Activated CD4-positive, alpha-beta T cell treated with anti-CD3 and anti-CD28 coated beads, Interleukin-2, amount 50 U/mL, for 16 hours (primary cell): ENCODE results near the gene RPAP2.
"Not testable (repeated sequence)": the region's sequence is repeated elsewhere in the genome, so short reads cannot be mapped to it uniquely, and the experiment has no call there.

Experiments
- DNase-seq: peaks from one replicate; pipeline ENCODE4 v3.0.0-alpha.2; 2020

RPAP2 gene

DNA sequence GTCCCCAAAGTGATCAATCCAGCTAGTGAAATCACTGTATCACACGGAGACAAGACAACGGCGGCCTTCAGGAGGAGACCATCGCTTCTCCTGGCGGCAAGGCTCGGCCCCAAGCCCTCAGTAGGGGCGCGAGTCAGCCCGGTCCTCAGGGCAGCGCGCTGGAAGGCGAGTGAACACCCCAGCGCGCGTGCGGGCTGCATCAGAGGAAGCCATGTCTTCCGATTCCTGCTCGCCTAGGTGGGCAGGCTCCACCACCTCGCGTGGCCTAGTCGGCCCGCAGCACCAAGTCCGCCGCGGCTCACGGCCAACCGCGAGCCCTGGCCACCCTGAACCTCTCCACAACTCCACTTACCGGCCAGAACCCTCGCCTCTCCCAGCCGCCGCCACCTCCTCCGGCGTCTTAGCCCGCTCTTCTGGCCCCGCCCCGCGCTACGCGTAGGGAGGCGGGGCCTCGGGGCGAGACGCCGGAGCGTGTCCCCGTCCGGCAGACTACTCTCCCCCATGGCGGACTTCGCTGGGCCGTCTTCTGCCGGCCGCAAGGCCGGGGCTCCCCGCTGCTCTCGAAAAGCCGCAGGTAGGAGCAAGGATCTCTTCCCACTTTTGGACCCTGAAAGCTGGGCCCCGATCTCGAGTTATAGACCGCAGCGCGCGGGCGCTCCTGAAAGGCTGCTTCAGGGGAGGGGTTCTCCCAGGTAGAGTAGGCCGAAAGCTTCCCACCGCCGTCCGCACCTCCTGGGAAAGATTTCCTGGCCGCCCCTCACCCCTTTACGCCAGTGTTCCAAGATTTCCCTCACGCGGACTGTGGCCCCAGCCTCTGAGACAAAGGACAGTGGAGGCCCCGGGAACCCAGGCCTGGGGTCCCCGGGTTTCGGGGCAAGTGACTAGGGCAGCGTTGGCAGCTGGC is at the start of gene RPAP2, which contains the start of gene GLMN:
Gene RPAP2, plus strand, starts transcription at position 487 of the 904 bp plus-strand sequence. Its CDS starts 15 bp downstream, at position 502.
Gene GLMN, minus strand, starts transcription at position 415 of the 904 bp plus-strand sequence. CDS start 988 bp downstream, outside the sequence.
- peak; percentile 79 for DNase-seq

DNA sequence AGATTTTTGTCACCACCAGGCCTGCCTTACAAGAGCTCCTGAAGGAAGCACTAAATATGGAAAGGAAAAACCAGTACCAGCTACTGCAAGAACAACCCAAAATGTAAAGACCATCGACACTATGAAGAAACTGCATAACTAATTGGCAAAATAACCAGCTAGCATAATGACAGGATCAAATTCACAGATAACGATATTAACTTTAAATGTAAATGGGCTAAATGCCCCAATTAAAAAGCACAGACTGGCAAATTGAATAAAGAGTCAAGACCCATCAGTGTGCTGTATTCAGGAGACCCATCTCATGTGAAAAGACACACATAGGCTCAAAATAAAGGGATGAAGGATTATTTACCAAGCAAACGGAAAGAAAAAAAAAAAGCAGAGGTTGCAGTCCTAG is 44.1 kb upstream of the RPAP2 start:
- not testable (repeated sequence) for DNase-seq

DNA sequence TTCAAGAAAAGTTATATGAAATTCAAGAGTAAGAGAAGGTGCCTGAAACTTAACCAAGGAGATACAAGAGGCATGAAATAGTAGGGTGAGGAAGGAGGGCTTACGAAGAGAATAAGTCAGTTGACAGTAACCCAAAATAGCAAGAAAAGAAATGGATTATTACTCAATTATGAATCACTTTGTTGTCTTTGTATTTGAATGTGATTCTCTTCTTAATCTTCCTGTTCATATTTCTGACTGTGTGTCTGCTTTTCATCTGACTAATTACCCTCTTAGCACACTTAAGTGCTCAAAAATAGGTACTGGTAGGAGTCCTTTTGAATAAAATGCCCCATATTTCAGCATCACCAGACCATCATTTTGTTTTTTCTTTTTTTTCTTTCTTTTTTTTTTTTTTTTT is 39.5 kb upstream of the RPAP2 start:
- DNase-seq, result no peak

DNA sequence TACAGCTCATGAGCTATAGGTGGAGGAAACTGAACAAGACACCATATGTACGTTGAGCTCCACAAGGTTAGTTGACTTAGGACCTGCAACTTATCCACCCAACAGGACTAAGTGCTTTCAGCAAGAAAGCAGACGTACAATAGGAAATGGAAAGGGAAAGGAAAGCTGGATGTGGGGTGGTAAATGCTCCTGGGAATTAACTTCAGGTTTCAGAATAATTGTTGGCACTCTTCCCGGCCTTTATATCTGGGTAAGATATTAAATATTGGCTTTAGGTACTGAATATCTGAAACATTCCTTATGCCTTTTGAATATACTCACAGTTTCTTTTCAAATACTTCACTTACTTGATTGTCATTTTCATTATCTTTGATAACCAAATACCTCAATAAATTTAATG is 36.3 kb upstream of the RPAP2 start:
- no peak for DNase-seq

DNA sequence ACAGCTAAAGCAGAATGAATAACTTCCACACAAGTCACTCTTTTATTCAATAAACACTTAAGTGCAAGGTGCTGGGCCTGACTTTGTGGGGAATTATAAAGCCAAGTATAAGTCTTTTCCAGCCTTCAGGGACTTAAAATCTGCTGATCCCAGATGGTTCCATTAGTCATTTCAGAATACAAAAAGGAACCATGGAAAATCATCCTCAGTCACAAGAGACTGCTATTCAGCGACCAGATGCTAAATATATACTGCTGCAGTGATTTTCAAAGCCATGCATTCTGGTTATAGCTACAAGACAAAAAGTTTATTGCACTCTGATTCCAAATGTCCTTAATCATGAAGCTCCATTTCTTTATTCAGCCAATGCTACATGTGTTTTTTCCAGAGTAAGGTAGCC is 25.8 kb upstream of the RPAP2 start:
- no peak for DNase-seq

DNA sequence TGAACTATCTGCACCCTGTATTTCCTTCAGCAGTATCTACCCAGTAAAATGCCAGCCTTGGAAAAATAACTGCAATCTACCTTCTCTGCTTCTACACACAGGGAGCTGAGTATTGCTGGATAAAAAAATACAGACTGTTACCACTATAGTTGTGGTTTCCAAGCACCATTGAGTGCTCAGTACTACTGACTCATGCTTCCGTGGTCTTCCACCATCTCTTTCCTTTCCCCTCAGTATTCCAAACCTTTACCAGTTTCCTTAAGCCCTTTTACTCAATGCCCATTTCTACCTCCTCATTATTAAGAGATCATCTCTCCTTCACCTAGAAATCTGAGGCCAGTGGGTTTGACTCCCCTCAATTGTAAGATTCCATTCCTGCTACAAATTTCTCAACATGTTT is 23.9 kb upstream of the RPAP2 start:
- DNase-seq, result no peak

DNA sequence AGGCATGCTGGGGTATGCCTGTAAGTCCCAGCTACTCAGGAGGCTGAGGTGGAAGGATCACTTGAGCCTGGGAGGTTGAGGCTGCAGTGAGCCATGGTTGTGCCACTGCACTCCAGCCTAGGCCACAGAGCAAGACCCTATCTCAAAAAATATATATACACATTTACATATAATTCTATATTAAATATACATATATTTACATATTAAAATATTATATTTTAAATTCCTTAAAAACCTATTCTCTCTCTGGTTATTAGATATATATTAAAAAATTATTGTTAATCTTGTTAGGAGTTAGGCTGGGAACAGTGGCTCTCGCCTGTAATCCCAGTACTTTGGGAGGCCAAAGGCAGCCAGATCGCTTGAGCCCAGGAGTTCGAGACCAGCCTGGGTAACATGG is 22.8 kb upstream of the RPAP2 start:
- no peak for DNase-seq

DNA sequence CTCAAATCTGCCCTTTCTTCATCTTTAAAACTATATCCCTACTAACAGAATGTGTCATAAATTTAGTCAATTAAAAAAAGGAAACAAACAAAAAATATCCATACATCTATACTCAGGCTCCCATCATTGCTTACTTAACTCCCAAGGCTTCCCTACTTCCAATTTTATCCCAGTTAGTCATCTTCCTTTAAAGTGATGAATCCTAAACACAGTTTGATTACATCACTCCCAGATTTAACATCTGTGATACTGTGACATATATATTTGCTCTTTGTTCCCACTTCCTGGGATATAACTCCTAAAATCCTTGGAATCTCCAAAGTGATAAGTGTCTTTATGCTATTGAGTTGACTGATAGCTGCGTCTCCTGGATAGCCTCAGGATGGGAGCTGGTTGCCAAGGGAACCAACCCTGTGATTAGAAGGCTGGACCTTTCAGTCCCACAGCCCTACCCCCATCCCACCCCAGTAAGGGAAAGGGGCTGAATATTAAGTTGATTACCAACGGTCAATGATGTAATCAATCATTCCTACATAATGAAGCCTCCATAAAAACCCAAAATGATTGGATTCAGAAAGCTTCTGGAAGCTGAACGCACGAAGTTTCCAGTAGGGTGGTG is 21.6 kb upstream of the RPAP2 start:
- no peak for DNase-seq

DNA sequence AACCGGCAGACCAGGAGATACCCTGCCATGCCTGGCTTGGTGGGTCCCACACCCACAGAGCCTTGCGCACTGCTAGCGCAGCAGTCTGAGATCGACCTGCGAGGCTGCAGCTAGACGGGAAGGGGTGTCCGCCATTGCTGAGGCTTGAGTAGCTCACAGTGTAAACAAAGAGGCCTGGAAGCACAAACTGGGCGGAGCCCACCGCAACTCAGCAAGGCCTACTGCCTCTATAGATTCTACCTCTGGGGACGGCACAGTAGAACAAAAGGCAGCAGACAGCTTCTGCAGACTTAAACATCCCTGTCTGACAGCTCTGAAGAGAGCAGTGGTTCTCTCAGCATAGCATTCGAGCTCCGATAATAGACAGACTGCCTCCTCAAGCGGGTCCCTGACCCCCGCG is 19.1 kb upstream of the RPAP2 start:
- DNase-seq, result not testable (repeated sequence)

DNA sequence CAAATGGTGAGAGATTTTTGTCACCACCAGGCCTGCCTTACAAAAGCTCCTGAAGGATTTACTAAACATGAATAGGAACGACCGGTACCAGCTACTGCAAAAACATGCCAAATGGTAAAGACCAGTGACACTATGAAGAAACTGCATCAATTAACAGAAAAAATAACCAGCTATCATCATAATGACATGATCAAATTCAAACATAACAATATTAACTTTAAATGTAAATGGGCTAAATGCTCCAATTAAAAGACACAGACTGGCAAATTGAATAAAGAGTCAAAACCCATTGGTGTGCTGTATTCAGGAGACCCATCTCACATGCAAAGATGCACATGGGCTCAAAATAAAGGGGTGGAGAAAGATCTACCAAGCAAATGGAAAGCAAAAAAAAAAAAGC is 17.4 kb upstream of the RPAP2 start:
- not testable (repeated sequence) for DNase-seq

DNA sequence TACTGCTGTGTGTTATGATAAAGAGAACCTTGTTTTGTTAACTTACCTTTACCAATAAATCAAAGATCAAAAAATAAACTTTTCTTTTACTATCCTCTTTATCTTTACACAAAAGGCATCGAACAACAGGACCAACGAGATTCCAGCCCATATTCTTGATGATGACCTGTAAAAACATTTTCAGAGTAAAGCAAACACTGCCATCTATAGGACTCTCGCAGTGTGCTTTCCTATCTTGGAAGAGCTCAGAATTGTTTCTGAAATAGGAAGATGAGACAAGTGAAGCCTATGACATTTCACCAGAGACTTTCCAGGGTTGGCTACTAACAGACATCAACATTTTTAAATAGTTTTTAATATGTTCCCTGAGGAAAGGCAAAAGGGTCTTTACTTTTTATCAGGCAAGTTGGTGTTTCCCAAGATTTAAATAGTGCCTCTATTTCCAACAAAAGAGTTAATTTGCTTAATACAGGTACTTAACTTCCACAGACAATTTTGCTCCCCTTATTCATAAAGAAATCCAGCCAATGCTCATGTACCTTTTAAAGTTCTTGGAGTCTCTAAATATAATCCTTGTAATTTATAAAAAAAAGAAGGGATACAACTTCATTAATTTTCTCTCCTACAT is 7.4 kb upstream of the RPAP2 start:
- peak; percentile 23 for DNase-seq

DNA sequence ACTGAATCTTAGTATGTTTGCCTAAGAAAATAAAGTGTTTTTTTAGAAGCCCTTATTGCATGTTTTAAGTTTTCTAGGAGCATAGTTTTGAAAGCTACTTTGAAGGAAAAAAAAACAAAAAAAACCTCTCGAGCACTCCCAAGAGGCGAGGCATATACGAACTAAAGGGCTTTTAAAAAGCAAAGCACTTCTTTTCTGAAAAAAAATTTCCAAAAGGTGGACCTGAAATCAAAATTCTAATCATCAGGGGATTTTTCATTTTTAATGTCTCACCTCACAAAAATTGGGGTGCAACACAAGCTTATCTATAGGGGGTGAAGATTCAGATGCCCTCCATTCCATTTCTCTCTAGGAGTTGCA is 666 bp upstream of the RPAP2 start:
- DNase-seq, result no peak

DNA sequence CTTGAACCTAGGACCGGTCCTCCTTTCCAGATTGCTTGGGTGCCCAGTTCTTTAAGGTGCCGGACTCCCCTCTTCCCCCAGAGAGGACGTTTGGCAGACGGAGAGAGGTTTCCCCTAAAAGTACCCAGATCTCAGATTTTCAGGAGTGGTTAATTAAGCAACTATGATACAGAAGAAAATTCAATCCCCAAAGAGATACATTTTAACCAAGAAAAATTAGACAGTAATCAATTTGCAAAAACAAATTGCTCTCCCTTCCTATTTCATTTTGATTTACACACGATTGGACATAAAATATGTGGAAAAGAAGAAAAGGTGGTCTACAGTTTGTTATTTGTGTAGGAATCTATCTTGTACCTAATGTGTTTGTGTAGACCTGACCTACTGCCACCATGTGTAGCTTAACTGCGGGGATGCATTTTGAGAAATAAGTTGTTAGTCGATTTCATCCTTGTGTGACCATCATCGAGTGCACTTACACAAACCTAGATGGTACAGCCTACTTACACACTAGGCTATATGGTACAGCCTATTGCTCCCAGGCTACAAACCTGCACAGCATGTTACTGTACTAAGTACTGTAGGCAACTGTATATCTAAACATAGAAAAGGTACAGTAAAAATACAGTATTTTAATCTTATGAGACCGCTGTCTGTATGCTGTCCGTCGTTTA is 755 bp downstream of the RPAP2 start:
- no peak for DNase-seq

DNA sequence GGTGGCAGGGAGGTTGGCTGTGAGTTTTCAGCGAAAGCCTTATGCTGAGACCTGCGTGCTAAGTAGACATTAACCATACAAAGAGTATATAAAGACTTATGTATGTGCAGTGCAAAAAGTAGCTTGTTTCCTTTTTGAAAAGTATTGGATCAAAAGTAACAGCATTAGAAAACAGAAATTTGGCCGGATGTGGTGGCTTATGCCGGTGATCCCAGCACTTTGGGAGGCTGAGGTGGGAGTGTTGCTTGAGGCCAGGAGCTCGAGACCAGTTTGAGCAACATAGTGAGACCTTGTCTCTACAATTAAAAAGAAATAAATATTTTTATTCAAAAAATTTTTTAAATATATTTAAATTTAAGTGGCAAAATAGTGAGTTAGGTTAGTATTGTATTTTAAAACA is 2.2 kb downstream of the RPAP2 start:
- no peak for DNase-seq

DNA sequence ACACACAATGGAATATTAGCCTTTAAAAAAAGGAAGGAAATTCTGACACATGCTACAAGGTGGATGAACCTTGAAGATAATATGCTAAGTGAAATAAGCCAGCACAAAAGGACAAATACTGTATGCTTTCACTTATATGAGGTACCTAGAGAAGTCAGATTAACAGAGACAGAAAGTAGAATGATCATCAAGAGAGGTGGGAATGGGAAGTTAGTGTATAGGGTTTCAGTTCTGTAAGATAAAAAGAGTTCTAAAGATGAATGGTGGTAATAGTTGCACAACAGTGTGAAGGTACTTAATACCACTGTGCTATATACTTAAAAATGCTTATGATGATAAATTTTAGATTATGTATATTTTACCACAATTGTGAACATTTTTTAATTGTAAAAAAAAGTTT is 7.2 kb downstream of the RPAP2 start:
- no peak for DNase-seq

DNA sequence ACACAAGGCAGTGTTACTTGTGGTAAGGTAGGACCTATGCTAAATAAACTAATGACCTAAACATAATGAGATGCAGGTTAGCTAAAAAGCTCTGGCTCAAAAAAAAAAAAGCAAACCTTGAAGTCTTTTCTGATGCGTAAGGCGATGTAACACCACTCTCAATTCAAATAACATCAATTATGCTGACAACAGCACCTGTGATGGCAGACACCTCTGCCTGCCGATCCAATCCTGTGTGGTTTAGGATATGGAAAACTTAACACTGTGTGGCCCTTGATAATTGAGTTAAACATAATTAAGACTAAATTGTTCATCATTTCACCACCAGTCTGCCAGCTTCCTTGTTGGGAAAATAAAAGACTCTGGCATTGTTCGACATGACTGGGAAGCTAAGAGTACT is 9.1 kb downstream of the RPAP2 start:
- DNase-seq, result no peak

DNA sequence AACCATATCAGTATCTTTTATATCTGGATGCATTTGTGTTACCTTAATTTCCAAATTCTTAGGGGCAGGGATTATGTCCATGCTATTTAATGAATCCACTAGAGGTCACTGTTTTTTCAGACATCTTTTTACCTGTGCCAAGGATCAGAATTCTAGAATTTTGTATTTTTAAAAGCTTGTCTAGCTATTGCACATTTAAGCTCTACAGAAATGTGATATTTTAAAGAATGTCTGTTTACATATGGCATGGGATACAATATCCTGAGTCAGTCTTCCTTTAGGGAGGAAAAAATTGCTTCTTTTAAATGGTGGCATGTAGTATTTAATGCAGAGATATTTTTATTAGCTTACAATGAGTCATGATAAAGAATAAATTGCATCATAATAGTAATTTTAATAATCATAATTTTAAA is 11.3 kb downstream of the RPAP2 start:
- peak; percentile 35 for DNase-seq

DNA sequence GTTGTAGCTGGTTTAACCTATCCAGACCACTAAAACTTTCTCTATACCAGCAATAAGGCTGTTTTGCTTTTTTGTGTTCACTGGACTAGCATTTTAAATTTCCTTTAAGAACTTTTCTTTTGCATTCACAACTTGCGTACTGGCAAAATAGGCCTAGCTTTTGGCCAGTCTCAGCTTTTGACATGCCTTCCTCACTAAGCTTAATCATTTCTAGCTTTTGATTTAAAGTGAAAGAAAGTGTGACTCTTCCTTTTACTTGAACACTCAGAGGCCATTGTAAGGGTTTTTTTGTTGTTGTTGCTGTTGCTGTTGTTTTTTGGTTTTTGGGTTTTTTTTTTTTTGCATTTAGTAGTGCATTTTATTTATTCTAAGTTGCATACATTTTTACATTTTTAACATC is 15.2 kb downstream of the RPAP2 start:
- DNase-seq, result peak; percentile 53

DNA sequence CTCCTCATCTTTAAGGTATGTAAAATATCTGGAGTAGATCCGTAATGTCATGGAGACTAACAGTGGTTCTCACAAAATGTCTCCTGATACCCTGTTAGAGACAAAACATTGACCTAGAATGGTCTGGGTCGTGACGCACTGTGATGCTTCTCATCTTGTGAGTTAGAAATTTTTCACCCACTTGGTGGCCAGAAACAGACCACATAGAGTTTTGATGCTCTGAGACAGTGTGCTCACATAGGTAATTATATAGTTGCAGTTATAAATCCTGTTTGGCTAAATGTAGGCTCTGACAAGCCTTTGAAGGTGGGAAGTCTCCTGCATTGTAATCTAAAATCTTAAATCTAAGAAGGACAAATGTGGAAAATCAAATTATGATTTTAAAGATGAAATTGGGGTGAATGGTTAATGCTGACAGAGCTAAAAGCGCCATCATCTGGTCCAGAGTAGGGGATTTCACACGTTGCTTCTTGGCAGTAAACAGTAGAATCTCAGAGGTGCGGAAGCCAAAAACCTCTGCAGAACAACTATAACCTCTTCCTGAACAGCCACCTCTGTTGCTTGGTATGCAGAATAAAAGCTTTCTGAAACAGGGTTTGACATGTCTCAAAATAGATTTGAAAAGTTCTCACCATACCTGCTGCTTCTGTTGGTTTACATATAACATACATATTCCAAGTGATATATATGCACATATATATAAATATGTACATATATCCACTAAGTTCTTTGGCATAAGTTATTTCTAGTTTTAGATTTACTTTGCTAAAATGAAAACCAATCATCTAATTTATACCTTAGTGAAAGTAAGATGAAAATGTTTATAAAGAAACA is 17.1 kb downstream of the RPAP2 start:
- peak; percentile 46 for DNase-seq

DNA sequence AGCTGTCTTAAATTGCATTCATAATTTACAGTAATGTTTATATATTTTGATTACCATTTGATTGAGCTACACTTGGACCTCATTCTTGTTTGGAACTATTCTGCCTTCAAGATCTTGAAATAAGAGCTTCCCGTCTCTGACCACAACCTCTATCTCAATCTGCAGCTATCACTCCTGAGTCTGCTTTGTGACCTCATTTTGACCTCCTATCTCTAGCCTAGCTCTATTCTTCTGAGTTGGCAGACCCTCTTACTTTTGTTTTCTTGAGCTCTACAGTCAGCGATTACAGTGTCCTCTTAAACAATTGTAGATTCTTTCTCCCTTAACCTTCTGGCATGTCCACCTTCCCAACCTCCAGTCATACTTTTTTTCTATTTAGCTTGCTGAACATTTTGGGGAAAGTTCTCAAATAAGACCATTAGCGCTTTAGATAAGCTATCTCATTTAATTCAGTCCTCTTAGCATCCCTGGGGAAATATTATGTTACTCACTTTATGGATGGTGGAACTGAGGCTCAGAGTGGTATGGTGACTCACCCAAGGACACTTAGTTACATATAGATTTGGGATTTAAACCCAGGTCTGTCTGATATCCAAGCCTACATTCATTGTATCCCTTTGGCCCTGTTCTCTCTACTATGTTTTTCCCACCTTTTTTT is 19.1 kb downstream of the RPAP2 start:
- DNase-seq, result peak; percentile 34
